ENCODE measurements around the gene LHX4.

LHX4 gene

DNA sequence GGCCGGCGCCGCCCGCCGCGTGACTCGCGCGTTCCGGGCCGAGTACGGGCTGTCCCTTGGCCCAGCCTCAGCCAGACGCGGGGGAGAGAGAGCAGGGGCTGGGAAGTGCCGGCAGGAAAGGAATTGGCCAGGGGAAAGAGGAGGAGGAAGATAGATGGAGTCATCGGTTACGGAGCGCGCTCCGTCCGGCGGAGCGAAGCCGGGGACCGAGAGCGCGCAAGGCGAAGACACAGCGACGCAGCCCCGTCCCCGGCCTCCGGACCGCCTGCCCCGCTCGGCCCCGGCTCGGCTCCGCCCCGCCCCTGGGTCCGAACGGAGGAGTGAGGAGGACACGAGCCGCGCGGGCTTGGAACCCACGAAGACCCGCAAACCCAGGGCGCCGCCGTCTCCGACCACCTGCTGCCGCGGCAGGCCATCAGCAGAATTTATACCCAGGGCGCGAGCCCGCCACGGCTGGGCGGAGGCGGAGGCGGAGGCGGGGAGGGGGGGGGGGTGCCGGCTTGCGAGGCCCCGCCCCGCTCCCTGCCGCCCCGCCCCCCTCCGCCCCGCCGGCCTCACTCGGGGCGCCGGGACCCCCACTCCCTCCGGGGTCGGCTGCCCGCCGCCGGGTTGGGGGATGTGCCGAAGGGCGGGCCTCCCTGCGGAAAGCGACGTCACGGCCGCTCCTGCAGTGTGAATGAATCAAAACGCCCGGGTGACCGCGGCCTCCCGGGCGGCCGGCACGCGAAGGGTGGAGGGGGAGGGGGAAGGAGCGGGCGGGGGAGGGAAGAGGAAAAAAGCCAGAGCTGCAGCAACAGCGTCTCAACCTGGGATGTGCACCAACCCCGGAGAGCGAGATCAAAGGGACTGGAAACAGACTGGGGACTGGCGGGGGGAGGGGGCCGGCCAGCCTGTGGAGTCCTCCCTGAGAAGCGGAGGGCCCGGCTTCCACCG lies at the start of gene LHX4:
Gene LHX4, plus strand, starts transcription at position 782 of the 933 bp plus-strand sequence. CDS start 266 bp downstream, outside the sequence.
- DNase-seq (ENCODE audit: low spot score), result peak; percentile 78

DNA sequence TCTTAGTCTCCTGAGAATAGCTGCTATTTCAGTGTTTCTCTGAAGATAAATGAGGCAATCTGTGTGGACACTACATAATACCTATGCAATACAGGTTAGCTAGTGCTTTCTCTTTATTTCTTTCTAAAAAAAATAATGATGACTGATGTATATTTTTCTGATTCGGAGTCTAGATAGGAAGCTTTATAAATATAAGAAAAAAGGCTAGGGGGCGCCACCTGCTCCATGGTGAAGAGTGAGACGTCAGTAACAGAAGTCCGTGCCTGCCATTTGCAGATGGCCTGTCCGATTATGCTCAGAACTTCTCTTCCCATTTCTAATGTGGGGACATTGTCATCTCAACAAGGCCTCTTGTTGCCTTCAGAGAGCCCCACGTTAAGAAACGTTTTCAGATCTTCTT lies 49.0 kb upstream of the LHX4 start:
- DNase-seq (ENCODE audit: low spot score), result no peak

DNA sequence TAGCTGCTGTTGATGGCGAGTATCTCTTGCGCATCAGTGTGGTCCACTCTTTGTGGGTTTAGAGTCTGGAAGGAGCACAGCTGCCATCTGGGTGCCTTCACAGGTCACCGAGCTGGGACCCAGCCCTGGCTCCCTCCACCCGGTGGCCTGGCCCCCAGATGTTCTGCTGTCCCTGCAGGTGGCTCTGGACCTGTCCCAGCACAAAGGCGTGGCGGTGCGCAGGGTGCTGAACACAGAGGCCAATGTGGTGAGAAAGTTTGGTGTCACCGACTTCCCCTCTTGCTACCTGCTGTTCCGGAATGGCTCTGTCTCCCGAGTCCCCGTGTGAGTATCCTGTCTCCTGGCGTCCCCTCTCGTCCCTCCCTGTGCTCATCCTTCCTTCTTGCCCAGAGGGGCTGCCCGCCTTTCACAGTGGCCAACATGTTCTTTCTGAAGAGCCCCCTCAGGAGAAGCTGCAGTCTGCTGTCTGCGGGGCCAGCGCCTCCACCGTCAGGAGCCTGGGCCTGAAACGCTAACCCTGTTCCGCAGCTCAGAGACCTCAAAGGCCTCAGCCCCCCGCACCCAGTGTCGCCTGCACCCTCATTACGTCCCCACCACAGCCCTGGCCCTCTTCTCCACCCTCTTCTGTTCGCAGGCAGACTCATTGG lies 47.9 kb upstream of the LHX4 start:
- DNase-seq (ENCODE audit: low spot score), result no peak

DNA sequence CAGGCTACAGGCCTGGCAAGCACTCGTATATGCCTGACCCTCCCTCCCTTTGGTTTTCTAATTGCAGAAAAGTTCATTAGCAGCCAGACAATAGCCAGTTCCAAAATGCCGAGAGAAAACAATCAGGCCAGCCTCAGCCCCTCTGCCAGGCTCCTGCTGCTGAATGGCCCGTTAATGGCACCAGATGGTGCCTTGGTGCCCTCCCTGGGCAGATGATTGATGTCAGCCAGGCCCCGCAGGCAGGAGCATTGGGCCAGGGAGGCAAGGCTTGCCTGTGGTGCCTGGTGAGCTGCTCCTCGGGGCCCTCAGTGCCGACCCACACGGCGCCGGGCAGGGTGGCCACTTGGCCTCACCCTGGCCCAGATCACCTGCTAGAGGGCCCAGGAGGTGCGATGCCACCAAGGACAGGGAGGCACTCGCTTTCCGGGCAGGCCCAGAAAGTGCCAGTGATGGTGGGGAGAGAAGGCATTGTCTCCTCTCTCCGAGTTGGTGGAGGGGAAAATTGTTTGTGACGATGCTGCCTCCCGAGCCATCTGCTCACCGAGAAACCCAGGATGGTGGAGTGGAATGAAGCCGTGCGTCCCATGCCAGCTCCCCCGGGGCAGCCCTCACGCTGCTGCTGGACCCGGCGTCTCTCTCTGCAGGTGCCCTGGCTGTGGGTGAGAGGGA lies 47.3 kb upstream of the LHX4 start:
- DNase-seq (ENCODE audit: low spot score), result no peak

DNA sequence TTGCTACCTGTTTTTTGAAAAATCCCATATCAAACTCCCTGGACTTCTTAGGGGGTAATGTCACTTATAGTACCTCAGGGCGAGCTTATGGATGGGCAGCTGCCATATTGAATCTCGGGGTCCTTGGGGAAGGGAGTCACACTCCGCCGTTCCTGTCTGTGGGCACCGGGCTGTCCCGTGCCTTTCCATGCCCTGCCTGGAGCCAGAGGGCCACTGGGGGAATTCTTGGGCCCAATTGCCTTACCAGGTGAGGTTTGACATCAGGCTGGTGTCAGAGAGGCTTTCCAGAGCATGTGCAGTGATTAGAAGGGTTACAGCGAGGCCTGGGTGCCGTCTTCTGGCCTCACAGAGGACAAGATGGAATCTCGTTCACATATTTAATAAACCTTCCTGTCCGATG lies 46.6 kb upstream of the LHX4 start:
- no peak for DNase-seq (ENCODE audit: low spot score)

DNA sequence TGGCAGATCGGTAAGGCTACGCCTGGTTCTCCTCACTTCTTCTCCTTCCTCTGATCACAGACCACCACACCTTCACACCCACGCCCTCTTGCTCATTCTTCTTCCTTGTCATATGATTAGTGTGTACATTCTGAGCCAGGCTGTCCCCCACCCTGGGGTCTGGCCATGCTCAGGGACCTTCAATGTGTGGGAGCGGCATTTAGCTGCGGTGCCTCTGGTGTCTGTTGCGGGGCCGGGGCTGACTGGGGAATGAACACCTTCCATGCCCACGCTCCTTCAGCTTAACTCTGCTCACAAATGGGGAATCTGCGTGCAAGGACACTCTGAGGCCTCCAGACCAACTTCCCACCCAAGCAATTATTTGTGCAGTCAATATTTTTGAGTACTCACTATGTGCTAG lies 46.0 kb upstream of the LHX4 start:
- no peak for DNase-seq (ENCODE audit: low spot score)

DNA sequence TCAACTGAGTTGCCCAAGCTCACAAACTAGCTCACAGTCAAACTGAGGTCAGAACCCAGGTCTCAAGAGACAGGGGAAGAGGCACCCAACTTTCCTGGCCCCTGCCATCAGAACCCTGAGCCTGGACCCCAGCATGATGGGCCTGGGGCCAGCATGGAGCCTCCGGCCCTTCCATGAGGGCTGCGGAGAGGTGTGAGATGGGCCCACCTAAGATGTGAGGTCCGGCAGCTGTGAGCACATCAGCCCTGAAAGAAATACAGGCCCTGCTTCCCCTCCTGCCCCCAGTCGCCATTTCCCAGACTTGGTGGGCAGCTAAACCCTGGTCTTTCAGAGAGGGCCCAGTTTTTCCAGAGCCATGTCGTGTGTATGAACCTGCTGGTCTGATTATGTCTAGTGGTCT lies 44.8 kb upstream of the LHX4 start:
- DNase-seq (ENCODE audit: low spot score), result no peak

DNA sequence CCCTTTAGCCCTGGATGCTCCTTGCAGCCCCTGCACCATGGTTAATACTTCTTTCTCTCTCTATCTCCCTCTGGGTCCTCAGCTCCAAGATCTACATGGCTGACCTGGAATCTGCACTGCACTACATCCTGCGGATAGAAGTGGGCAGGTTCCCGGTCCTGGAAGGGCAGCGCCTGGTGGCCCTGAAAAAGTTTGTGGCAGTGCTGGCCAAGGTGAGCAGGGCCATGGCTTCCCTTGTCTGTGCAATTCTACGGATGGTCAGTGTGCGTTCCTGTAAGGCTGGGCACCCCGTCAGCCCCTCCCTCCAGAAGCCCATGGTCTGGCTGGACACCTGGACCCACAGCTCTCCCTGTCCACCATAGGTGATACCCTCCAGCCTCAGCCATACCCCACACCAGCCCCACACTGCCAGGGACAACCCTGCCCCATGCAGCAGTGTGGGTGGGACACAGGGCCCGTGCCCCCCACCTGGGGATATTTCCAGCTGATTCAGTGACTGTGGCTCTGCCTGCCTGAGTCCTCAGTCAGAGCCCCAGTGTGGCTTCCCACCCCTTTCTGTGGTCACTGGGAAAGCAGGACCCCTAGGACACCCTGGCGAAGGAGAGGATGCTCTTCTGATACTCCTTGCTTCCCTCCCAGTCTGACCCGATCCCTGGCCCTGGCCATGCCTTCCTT lies 44.0 kb upstream of the LHX4 start:
- DNase-seq (ENCODE audit: low spot score), result no peak

DNA sequence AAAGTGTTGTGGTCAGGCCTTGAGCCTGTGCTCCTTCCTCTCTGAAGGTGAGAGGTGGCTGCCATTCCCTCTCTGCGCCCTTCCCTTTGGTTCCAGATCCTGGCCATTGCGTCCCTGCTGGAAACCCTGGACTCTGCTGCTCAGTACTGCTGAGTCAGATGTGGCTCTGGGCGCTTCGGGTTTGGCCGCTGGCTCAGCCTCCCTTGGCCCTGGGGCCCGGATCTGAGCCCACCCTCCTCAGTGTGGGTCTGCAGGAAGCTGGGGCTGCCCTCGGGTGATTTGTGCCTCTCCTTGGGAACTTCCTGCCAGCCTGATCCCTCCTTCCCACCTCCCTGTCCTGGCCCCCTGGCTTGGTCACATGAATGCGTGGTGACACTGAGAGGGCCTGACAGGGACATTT lies 43.2 kb upstream of the LHX4 start:
- DNase-seq (ENCODE audit: low spot score), result no peak

DNA sequence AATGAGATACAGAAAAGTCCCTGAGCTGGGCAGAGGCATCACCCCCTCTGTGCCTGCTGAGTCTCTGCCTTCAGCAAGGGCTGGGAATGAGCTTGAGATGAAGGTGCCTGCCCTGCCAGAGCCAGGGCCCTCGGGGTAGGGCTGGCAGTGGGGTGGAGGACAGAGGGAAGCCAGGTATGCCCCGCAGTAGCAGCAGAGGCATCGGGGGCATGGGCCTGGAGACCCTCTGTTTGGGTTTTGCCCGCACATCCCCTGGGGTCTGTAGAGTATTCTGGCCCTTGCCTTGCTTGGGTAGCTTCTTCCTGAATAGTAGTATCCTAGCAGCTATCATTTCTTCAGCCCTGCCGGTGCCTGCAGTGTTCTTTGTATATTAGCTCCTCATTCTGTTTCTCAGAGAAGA lies 42.4 kb upstream of the LHX4 start:
- no peak for DNase-seq (ENCODE audit: low spot score)

DNA sequence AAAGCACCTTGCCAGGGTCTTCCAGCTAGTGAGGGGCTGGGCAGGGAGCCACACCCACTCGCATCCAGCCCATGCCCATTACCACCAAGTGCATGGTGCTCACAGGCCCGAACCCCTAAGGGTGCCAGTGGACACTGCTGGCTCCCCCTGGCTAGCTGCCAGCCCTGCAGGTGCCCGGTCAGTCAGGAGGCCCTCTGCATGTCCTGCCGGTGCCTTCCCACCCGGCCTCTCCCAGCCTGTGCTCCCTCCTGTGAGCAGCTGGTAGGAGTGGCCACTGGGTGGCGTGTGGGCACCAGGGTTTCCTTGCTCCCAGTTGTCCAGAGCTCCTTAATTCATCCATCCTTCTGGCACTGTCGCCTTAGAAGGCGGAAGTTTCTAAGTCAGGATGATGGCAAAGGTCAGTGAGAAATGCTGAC lies 42.0 kb upstream of the LHX4 start:
- peak; percentile 63 for DNase-seq (ENCODE audit: low spot score)

DNA sequence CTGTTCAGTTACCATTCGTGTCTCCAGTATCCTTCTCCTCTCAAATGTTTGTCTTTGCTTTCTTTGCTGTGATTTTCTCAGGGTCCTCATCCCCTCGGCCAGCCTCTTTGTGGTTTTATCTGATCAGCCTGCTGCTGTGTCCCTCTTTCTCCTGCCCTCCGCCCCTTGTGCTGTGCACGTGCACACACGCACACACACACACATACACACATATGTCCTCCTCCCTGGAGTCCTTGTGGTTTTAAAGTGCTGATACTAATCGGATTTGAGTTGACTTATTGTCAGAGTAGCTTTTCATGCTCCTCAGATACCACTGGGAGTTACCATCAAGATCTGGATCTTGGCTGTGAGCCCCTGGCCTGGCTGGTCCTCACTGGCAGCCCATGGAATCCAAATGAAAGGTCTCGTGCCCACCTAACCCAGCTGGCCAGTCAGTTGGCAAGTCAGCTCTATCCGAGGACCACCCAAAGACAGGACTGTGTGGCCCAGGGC lies 41.3 kb upstream of the LHX4 start:
- DNase-seq (ENCODE audit: low spot score), result no peak

DNA sequence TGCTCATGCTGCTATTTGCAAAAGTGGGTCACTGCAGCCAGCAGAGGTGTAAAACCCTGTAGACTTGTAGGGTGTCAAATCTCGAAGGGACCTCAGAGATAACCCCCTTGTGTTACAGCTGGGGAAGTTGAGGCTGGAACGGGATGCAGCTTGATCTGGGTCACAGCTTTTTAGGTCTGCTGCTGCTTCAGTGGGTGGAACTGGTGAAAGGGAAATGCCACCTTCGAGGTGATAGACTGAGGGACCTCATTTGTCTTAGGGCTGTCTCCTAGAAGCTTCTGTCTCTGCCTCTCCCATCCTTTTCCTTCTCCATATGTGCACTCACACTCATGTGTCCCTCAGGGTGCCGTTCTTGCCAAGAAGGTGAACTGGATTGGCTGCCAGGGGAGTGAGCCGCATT lies 40.0 kb upstream of the LHX4 start:
- no peak for DNase-seq (ENCODE audit: low spot score)

DNA sequence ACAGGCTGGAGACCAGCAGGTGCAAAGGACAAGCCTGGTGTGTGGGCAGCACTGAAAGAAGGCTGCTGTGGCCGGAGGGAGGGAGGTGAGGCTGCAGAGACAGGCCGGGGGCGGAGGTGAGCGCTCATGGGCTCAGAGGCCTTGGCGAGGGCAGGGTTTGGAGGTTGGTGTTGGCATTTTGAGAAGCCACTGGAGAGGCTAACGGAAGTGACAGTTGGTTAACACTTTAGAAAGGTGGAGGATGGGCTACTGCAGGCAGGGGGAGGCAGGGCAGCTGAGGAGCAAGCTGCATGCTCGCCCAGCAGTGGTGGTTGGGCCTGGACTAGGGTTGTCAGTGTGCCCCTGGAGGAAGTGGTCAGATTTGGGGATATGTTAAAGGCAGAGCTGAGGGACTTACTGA lies 37.9 kb upstream of the LHX4 start:
- DNase-seq (ENCODE audit: low spot score), result no peak

DNA sequence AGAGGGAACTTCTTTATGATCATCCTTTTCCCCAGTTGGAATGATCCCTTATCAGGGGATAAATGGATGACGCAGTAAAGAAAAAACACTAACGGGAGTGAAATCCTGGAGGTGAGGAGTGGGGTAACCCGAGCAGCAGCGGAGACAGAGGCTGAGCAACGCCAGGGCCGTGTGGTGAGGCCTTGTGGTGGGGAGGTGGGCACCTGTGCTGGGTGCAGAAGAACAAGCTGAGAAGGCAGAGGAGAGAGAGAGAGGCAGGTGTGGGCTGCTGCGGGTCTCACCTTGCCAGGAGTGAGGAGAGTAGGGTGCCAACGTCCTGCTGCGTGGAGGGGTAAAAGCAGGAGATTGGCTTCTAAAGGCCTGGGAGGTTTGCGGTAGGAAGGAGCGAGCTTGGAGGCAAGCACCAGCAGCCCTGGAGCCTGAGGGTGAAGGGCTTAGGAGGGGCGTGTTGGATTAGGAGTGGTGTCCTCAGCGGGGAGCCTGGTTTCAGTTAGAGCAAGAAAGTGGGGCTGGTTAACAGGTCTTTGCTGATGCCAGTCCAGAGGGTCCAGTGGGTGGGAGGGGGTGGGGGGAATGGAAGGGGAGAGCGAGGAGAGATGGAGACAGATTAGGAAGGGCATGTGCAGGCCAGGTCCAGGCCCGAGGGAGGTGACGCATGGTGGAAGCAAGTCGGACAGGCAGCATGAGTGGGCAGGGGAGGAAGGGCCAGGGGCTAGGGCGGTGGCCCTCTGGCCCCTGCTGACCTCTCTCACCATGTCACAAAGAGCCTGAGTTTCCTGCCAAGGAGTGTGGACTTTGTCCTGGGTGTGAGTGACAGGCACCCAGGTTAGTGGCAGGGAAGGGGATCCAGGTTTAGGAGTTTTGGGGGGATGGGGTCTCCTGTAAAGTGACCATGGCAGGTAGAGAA lies 36.7 kb upstream of the LHX4 start:
- no peak for DNase-seq (ENCODE audit: low spot score)

DNA sequence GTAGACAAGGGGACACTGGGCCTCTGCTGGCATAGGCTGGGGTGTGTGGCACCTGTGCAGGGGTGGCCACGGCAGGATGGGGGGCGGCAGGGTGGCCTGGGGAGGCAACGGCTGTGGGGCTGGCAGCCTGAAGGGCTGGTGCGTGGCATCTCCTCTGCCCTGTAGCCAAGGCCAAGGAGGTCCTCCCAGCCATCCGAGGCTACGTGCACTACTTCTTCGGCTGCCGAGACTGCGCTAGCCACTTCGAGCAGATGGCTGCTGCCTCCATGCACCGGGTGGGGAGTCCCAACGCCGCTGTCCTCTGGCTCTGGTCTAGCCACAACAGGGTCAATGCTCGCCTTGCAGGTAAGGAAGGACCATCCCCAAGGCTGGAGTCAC lies 36.0 kb upstream of the LHX4 start:
- DNase-seq (ENCODE audit: low spot score), result no peak

DNA sequence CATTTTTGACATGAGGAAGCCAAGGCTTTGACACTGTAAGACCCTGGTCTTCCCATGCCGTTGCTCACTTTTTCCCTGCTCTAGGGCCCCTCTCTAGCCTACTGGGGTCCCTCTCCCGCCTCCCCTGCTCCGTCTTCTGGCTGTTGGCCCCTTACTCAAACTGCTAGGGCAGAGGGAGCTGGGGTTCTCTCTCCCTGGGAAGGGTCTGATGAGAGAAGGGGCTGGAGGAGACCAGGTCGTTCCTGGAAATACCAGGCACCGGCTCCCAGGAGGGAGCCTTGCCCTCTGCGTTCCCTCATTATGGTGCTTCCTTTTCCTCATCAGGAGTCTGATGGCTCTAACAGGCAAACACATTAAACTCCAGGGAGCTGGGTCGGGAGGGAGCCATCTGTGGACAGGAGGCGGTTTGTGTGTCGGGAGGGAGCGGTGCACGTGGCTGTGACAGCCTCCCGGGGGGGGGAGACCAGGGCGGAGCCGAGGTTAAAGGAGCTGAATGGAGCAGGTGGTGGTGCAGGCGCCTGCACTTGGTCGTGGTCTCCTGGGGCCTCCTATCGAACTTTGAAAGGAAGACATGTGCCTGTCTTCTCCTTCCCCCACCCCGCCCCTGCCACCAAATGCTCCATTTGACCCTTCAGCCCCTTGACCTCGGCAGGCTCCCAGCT lies 35.4 kb upstream of the LHX4 start:
- DNase-seq (ENCODE audit: low spot score), result no peak

DNA sequence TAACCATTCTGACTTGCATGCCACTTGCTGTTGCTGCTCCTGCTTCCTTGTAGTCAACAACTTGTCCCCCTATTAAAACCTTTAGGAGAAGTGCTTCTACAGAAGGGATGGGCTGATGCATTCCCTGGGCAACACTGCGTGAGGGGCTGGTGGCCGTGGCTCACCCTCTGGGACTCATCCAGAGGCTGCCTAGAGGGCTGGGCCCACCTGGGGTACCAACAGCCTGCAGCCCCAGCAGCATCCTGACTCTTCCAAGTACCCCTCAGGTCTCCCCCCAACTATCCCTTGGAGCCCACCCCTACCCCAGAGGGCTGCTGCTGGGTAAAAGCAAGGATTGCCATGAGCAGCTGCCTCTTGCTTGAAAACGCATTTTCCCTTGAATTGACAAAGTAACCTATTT lies 34.7 kb upstream of the LHX4 start:
- no peak for DNase-seq (ENCODE audit: low spot score)

DNA sequence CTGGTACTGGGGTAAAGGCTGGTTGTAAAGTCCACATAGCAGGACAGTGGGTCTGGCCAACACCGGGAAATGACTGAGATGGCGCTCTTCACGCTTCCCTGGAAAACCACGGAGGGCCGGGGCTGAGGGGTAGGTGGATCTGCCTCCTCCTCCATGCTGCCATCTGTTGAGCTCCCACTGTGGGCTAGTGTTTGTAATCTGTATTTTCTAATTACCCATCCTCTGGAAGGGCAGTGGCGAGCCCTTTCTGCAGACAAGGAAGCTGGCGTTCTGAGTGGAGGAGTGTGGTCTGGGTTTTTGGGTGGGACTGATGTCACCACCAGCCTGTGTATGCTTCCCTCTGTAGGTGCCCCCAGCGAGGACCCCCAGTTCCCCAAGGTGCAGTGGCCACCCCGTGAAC lies 34.1 kb upstream of the LHX4 start:
- no peak for DNase-seq (ENCODE audit: low spot score)

DNA sequence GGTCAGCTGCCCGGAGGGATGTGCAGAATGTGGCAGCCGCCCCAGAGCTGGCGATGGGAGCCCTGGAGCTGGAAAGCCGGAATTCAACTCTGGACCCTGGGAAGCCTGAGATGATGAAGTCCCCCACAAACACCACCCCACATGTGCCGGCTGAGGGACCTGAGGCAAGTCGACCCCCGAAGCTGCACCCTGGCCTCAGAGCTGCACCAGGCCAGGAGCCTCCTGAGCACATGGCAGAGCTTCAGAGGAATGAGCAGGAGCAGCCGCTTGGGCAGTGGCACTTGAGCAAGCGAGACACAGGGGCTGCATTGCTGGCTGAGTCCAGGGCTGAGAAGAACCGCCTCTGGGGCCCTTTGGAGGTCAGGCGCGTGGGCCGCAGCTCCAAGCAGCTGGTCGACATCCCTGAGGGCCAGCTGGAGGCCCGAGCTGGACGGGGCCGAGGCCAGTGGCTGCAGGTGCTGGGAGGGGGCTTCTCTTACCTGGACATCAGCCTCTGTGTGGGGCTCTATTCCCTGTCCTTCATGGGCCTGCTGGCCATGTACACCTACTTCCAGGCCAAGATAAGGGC lies 33.5 kb upstream of the LHX4 start:
- DNase-seq (ENCODE audit: low spot score), result no peak

Measured in SW480 (cell line).